ENCODE results near the gene USP36. TPM values are rescaled to one million over a fixed set of nuclear protein-coding genes. Genes with fewer than 3 reads are reported as not detected.

USP36 gene
- total RNA-seq, 2 donors from 2014 or later = 57.1 to 62.5 TPM

DNA sequence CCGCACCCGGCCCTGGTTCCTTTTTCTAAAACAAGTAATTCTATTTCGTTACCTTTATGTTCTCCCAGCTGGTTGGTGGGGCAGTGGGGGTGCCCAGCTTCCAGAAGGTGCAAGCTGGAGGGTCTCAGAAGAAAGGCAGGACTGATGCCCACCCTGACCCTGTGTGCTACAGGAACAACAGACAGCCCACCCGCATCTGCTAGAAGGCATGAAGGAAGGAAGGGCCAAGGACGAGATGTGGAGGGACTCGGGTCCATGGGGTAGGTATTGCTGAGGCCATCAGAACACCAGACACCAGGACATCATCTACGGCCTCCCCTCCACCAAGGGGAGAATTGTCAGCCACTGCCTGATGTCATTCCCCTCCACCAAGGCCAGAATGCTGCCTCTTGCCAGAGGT lies 52.2 kb downstream of the USP36 start:
- TF ChIP-seq, protein P1, sequence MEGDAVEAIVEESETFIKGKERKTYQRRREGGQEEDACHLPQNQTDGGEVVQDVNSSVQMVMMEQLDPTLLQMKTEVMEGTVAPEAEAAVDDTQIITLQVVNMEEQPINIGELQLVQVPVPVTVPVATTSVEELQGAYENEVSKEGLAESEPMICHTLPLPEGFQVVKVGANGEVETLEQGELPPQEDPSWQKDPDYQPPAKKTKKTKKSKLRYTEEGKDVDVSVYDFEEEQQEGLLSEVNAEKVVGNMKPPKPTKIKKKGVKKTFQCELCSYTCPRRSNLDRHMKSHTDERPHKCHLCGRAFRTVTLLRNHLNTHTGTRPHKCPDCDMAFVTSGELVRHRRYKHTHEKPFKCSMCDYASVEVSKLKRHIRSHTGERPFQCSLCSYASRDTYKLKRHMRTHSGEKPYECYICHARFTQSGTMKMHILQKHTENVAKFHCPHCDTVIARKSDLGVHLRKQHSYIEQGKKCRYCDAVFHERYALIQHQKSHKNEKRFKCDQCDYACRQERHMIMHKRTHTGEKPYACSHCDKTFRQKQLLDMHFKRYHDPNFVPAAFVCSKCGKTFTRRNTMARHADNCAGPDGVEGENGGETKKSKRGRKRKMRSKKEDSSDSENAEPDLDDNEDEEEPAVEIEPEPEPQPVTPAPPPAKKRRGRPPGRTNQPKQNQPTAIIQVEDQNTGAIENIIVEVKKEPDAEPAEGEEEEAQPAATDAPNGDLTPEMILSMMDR (conservative IDR thresholded peaks at IDR 0.05) = no peak
- no peaks in the 10 kb centered on the region for H3K27me3 Mint-ChIP-seq (ENCODE audit: insufficient read depth)
- peaks cover 10% of the 10 kb centered on the region for H3K4me1 Mint-ChIP-seq
- H3K36me3 Mint-ChIP-seq (ENCODE audit: low read depth) = peaks cover 10% of the 10 kb centered on the region
- 85 to 100% methylated on average over 1 to 7 of the region's 7 CpGs for WGBS, 2 experiments (ENCODE audit: insufficient coverage in 1 of 2, insufficient read length in 1 of 2)
- Histone ChIP-seq H3K4me1 (ENCODE audit: control insufficient read depth, insufficient read depth, low read length) (no peaks in the 10 kb centered on the region), H3K4me3 (ENCODE audit: low read length) (no peak overlapping the region), H3K9me3 (ENCODE audit: control insufficient read depth, low read length) (no peaks in the 10 kb centered on the region), H3K36me3 (ENCODE audit: control insufficient read depth, insufficient read depth, low read length) (peaks cover 4% of the 10 kb centered on the region), H3K27ac (ENCODE audit: low read depth, low read length) (no peak overlapping the region), H3K27me3 (ENCODE audit: control insufficient read depth, insufficient read depth, low read length, poor library complexity, severe bottlenecking) (no peaks in the 10 kb centered on the region), H3K9ac (ENCODE audit: extremely low read depth, low read length, poor library complexity, severe bottlenecking) (no peak overlapping the region)
- H3K4me3 Mint-ChIP-seq = no peak overlapping the region
- H3K27ac Mint-ChIP-seq = no peak overlapping the region
- no peak for DNase-seq
- H3K9me3 Mint-ChIP-seq = no peaks in the 10 kb centered on the region

DNA sequence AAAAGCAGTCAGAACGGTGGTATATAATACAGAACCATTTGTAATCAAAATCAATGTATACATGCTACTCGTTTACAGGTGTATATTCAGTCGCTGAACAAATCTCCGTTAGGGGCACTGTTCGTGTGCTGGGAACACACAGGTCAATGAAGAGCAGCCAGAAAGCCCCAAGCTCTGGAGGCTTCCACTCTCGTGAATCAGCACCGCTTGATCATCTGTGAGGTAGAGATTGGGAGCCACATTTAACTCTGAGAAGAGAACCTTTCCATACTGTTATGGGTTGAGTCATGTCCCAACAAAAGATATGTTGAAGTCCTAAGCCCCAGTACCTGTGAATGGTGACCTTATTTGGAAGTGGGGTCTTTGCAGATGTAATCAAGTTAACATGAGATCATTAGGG lies 53.2 kb downstream of the USP36 start:
- 86 to 91% methylated on average over 7 of the region's 7 CpGs for WGBS, 2 experiments (ENCODE audit: insufficient coverage in 1 of 2, insufficient read length in 1 of 2)
- Histone ChIP-seq H3K27me3 (ENCODE audit: control insufficient read depth, insufficient read depth, low read length, poor library complexity, severe bottlenecking) (no peaks in the 10 kb centered on the region), H3K4me3 (ENCODE audit: low read length) (no peak overlapping the region), H3K27ac (ENCODE audit: low read depth, low read length) (no peak overlapping the region), H3K9me3 (ENCODE audit: control insufficient read depth, low read length) (no peaks in the 10 kb centered on the region), H3K4me1 (ENCODE audit: control insufficient read depth, insufficient read depth, low read length) (no peaks in the 10 kb centered on the region), H3K9ac (ENCODE audit: extremely low read depth, low read length, poor library complexity, severe bottlenecking) (no peak overlapping the region), H3K36me3 (ENCODE audit: control insufficient read depth, insufficient read depth, low read length) (peaks cover 4% of the 10 kb centered on the region)
- no peaks in the 10 kb centered on the region for H3K9me3 Mint-ChIP-seq
- TF ChIP-seq, protein P1 (conservative IDR thresholded peaks at IDR 0.05) = no peak
- DNase-seq = no peak
- peaks cover 12% of the 10 kb centered on the region for H3K4me1 Mint-ChIP-seq
- H3K4me3 Mint-ChIP-seq = no peak overlapping the region
- H3K36me3 Mint-ChIP-seq (ENCODE audit: low read depth) = peaks cover 7% of the 10 kb centered on the region
- H3K27ac Mint-ChIP-seq = no peak overlapping the region
- H3K27me3 Mint-ChIP-seq (ENCODE audit: insufficient read depth) = no peaks in the 10 kb centered on the region

DNA sequence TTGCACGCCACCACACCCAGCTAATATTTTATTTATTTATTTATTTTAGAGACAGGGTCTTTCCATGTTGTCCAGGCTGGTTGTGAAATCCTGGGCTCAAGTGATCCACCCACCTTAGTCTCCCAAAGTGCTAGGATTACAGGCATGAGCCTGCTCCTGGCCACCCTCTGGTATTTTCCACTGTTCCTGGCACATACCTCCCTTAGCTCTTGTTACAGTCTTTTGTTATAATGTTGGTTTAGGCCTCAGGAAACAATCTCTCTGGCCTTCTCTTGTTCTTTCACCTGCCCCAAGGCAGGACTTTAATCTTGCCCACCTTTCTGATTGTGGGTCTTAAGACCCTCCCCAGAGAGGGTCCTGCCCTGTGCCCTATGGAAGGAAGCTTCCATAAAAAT lies 55.0 kb downstream of the USP36 start:
- no peak overlapping the region for H3K27ac ChIP-seq (ENCODE audit: low read depth, low read length)
- H3K36me3 ChIP-seq (ENCODE audit: control insufficient read depth, insufficient read depth, low read length) = peaks cover 4% of the 10 kb centered on the region
- Mint-ChIP-seq H3K4me3 (no peak overlapping the region), H3K27me3 (ENCODE audit: insufficient read depth) (no peaks in the 10 kb centered on the region), H3K9me3 (no peaks in the 10 kb centered on the region), H3K27ac (no peak overlapping the region), H3K36me3 (ENCODE audit: low read depth) (peaks cover 4% of the 10 kb centered on the region), H3K4me1 (peaks cover 14% of the 10 kb centered on the region)
- no peaks in the 10 kb centered on the region for H3K27me3 ChIP-seq (ENCODE audit: control insufficient read depth, insufficient read depth, low read length, poor library complexity, severe bottlenecking)
- TF ChIP-seq, protein P1 (conservative IDR thresholded peaks at IDR 0.05) = no peak
- peak; percentile 48 for DNase-seq
- WGBS, 2 experiments (ENCODE audit: insufficient coverage in 1 of 2, insufficient read length in 1 of 2) = no CpG with 5 or more reads among the region's 1 CpG
- H3K4me1 ChIP-seq (ENCODE audit: control insufficient read depth, insufficient read depth, low read length) = no peaks in the 10 kb centered on the region
- H3K4me3 ChIP-seq (ENCODE audit: low read length) = no peak overlapping the region
- H3K9ac ChIP-seq (ENCODE audit: extremely low read depth, low read length, poor library complexity, severe bottlenecking) = no peak overlapping the region
- no peaks in the 10 kb centered on the region for H3K9me3 ChIP-seq (ENCODE audit: control insufficient read depth, low read length)
